Measurements from ENCODE around the gene TMEM181. TPM values are rescaled to one million over a fixed set of nuclear protein-coding genes. Genes with fewer than 3 reads are reported as not detected.
"Not testable (repeated sequence)": the region's sequence is repeated elsewhere in the genome, so short reads cannot be mapped to it uniquely, and the experiment has no call there.

TMEM181 gene
- total RNA-seq, 8 experiments from 2014 or later, result 14.4 to 43.9 (median 25.9) TPM

- H3K27ac ChIP-seq; in situ Hi-C loops (cut with MboI; ENCODE audit: low pct_unique_long_range_greater_than_20kb in 2 of 9, low sequenced_read_pairs in 9 of 9, unreplicated experiment in 9 of 9): not testable (repeated sequence)
- 80 to 100% (median 100%) methylated on average over 1 to 3 of the region's 3 CpGs; no CpG with 5 or more reads in 3 of the 10 experiments for WGBS, 10 experiments
Measured at GRCh38 chr6:158632538-158633119, 72.7 kb downstream of the TMEM181 start.

DNA sequence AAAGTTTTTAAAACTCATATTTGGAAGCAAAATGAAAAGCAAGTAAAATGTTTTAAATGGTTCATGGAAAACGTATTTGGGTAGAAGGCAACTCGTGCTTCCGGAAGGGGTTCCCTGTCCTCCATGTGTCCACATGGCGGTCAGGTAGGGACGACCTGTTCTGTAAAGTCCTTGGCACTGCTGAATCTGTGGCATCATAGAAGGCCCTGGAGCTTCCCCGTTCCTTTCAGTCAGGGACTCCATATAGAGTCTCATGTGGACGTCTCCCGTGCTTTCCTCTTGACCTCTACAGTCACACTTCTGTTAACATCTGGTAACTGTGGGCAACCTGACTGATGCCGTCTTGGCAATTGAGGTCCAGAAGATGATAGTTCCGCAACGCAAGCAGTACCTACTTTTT lies 73.2 kb downstream of the TMEM181 start:
- in situ Hi-C loops (cut with MboI; ENCODE audit: low pct_unique_long_range_greater_than_20kb in 2 of 9, low sequenced_read_pairs in 9 of 9, unreplicated experiment in 9 of 9), result no loop called here
- ATAC-seq (replicated peaks in 6 of 8), result no peak
- Histone ChIP-seq H3K27ac (no peak overlapping the region), H3K4me3 (no peak overlapping the region), H3K4me1 (replicated peaks in 1 of 2) (peaks cover 0 to 5% of the 10 kb centered on the region in 2 donors)
- 78 to 100% (median 100%) methylated on average over 1 to 11 of the region's 11 CpGs; no CpG with 5 or more reads in 1 of the 10 experiments for WGBS, 10 experiments

More at GRCh38 chr6:158632538-158633119, 72.7 kb downstream of the TMEM181 start:
- peak in 1 of 8 experiments; percentile 46 for ATAC-seq (replicated peaks in 6 of 8)
- H3K4me1 ChIP-seq (replicated peaks in 1 of 2); H3K4me3 ChIP-seq: not testable (repeated sequence)

DNA sequence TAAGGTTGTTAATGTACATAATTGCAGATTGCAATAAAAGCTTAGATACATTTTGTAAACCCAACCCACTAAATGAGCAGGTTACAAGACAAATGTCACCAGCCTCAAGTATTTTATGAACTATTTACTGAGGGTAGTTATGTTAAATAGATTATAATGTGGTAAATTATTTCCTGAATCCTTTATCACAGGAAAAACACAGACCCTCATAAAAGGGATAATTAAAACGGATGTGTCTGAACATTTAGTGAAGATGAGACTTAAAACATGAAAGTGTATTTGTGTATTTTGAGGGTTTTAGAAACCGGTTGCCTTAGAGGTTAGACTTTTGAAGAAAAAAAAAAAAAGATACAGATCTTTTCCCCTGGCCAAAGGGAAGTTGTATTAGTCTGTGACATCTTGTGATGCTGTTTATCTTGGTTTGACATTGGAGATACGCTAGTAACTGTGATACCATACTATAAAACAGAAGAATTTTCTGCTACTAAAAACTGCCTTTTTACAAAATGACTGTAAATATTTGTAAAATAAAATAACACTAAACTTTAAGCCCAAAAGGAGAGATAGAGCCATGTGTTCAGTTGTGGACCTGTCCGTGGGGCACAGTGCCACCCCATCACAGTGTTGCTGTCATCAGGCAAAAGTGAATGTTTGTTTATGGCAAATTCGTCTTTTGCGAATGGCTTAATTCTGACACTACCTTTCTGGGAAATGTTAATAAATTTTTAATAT lies 75.0 kb downstream of the TMEM181 start:
- H3K4me3 ChIP-seq, result no peak overlapping the region
- no peak overlapping the region for H3K27ac ChIP-seq
- 68 to 100% (median 94%) methylated on average over 2 to 6 of the region's 6 CpGs for WGBS, 10 experiments
- ATAC-seq (replicated peaks in 6 of 8), result no peak
- in situ Hi-C loops (cut with MboI; ENCODE audit: low pct_unique_long_range_greater_than_20kb in 2 of 9, low sequenced_read_pairs in 9 of 9, unreplicated experiment in 9 of 9), result no loop called here
- H3K4me1 ChIP-seq (replicated peaks in 1 of 2), result peaks cover 0 to 5% of the 10 kb centered on the region in 2 donors

GRCh38 chr6:158635427-158636073 lies 75.7 kb downstream of the TMEM181 start:
- Histone ChIP-seq H3K27ac (no peak overlapping the region), H3K4me3 (no peak overlapping the region), H3K4me1 (replicated peaks in 1 of 2) (peaks cover 0 to 5% of the 10 kb centered on the region in 2 donors)
- 90 to 100% (median 97%) methylated on average over 2 to 7 of the region's 7 CpGs; no CpG with 5 or more reads in 2 of the 10 experiments for WGBS, 10 experiments
- no peak for ATAC-seq (replicated peaks in 6 of 8)
- in situ Hi-C loops (cut with MboI; ENCODE audit: low pct_unique_long_range_greater_than_20kb in 2 of 9, low sequenced_read_pairs in 9 of 9, unreplicated experiment in 9 of 9), result no loop called here

- ATAC-seq (replicated peaks in 6 of 8), result no peak
- WGBS, 10 experiments, result 74 to 100% (median 95%) methylated on average over 2 to 8 of the region's 8 CpGs; no CpG with 5 or more reads in 1 of the 10 experiments
- Histone ChIP-seq H3K4me3 (no peak overlapping the region), H3K4me1 (replicated peaks in 1 of 2) (peaks cover 0 to 5% of the 10 kb centered on the region in 2 donors), H3K27ac (no peak overlapping the region)
- in situ Hi-C loops (cut with MboI; ENCODE audit: low pct_unique_long_range_greater_than_20kb in 2 of 9, low sequenced_read_pairs in 9 of 9, unreplicated experiment in 9 of 9), result no loop called here
Measured at GRCh38 chr6:158636778-158637177, 76.9 kb downstream of the TMEM181 start.

DNA sequence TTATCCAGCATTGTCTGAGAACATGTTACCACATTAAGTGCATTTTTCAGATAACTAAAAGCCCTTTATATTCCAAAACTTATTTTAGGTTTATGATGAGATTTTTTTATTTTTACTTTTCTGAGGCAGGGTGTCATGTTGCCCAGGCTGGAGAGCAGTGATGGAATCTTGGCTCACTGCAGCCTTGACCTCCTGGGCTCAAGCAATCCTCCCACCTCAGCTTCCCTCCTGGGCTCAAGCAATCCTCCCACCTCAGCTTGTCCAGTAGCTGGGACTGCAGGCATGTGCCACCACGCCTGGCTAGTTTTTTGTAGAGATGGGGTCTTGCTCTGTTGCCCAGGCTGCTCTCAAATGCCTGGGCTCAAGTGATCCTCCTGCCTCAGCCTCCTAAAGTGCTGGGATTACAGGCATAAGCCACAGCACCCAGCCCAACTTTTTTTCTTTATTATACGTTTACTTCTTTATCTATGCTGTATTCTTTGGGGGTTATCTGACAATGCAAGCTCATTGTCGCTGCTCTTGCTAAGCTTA lies 78.5 kb downstream of the TMEM181 start:
- Histone ChIP-seq H3K4me3 (no peak overlapping the region), H3K4me1 (replicated peaks in 1 of 2) (peaks cover 13 to 14% of the 10 kb centered on the region in 2 donors), H3K27ac (no peak overlapping the region)
- 40 to 100% (median 95%) methylated on average over 1 to 3 of the region's 3 CpGs; no CpG with 5 or more reads in 2 of the 10 experiments for WGBS, 10 experiments
- in situ Hi-C loops (cut with MboI; ENCODE audit: low pct_unique_long_range_greater_than_20kb in 2 of 9, low sequenced_read_pairs in 9 of 9, unreplicated experiment in 9 of 9), result no loop called here
- no peak for ATAC-seq (replicated peaks in 6 of 8)

- Histone ChIP-seq H3K27ac (no peak overlapping the region), H3K4me1 (replicated peaks in 1 of 2) (peaks cover 14 to 15% of the 10 kb centered on the region in 2 donors), H3K4me3 (no peak overlapping the region)
- in situ Hi-C loops (cut with MboI; ENCODE audit: low pct_unique_long_range_greater_than_20kb in 2 of 9, low sequenced_read_pairs in 9 of 9, unreplicated experiment in 9 of 9), result no loop called here
- ATAC-seq (replicated peaks in 6 of 8), result no peak
- 79 to 100% (median 86%) methylated on average over 1 to 4 of the region's 5 CpGs; no CpG with 5 or more reads in 4 of the 10 experiments for WGBS, 10 experiments
Measured at GRCh38 chr6:158639056-158639455, 79.2 kb downstream of the TMEM181 start.

GRCh38 chr6:158640519-158640918 lies 80.6 kb downstream of the TMEM181 start:
- Histone ChIP-seq H3K27ac (no peak overlapping the region), H3K4me3 (no peak overlapping the region), H3K4me1 (replicated peaks in 1 of 2) (peaks cover 15 to 18% of the 10 kb centered on the region in 2 donors)
- in situ Hi-C loops (cut with MboI; ENCODE audit: low pct_unique_long_range_greater_than_20kb in 2 of 9, low sequenced_read_pairs in 9 of 9, unreplicated experiment in 9 of 9), result no loop called here
- 60 to 100% (median 83%) methylated on average over 1 to 2 of the region's 2 CpGs; no CpG with 5 or more reads in 5 of the 10 experiments for WGBS, 10 experiments
- no peak for ATAC-seq (replicated peaks in 6 of 8)

DNA sequence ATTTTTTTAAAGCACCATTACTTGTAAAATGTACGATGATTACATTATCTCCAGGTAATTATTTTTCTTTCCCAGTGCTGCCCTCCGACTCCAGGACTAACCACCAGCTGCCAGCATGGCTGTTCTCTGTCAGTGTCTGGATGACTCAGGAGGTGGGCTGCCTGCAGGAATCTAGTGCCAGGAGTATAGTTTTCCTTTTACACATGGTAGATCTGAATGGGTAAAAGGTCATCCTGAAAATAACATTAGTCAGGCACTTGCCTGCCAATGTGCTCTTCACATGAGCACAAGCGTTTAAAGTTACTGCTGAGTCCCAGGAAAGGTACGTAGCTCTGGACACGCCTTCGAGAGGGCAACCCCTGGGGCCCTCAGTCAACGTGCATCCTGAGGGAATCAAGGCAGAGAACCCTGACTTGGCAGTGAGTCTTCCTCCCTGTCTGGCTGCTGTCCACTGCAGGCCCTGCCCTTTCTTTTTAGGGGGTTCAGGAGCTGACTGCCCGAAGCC lies 82.3 kb downstream of the TMEM181 start:
- H3K4me1 ChIP-seq (replicated peaks in 1 of 2), result peaks cover 15 to 18% of the 10 kb centered on the region in 2 donors
- WGBS, 10 experiments, result 48 to 100% (median 87%) methylated on average over 2 to 7 of the region's 8 CpGs
- H3K4me3 ChIP-seq, result no peak overlapping the region
- in situ Hi-C loops (cut with MboI; ENCODE audit: low pct_unique_long_range_greater_than_20kb in 2 of 9, low sequenced_read_pairs in 9 of 9, unreplicated experiment in 9 of 9), result no loop called here
- no peak for ATAC-seq (replicated peaks in 6 of 8)
- H3K27ac ChIP-seq, result no peak overlapping the region

DNA sequence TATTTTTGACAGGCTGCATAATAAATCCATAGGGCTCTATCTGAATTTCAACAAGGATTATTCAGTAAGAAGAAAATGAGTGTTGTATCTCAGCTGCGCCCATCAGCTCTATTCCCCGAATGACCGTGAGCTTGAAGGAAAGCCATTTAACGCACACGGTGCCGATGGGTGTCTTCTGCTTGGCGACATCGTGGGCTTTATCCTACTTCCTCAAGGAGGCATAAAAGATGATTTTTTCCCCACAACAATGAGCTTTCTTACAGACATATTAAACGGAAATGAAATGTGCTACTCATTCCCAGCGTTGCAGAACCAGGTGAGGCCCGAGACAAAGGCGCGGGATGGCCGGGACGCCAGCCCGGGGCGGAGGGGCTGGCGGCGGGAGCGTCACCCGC lies 83.9 kb downstream of the TMEM181 start:
- in situ Hi-C loops (cut with MboI; ENCODE audit: low pct_unique_long_range_greater_than_20kb in 2 of 9, low sequenced_read_pairs in 9 of 9, unreplicated experiment in 9 of 9), result no loop called here
- 0 to 11% (median 4%) methylated on average over 1 to 14 of the region's 21 CpGs; no CpG with 5 or more reads in 2 of the 10 experiments for WGBS, 10 experiments
- peak overlapping the region; percentile 82 to 99 (median 95) for H3K4me3 ChIP-seq
- ATAC-seq (replicated peaks in 6 of 8), result no peak
- peak overlapping the region; percentile 97 for H3K27ac ChIP-seq
- peaks cover 15 to 18% of the 10 kb centered on the region in 2 donors for H3K4me1 ChIP-seq (replicated peaks in 1 of 2)

DNA sequence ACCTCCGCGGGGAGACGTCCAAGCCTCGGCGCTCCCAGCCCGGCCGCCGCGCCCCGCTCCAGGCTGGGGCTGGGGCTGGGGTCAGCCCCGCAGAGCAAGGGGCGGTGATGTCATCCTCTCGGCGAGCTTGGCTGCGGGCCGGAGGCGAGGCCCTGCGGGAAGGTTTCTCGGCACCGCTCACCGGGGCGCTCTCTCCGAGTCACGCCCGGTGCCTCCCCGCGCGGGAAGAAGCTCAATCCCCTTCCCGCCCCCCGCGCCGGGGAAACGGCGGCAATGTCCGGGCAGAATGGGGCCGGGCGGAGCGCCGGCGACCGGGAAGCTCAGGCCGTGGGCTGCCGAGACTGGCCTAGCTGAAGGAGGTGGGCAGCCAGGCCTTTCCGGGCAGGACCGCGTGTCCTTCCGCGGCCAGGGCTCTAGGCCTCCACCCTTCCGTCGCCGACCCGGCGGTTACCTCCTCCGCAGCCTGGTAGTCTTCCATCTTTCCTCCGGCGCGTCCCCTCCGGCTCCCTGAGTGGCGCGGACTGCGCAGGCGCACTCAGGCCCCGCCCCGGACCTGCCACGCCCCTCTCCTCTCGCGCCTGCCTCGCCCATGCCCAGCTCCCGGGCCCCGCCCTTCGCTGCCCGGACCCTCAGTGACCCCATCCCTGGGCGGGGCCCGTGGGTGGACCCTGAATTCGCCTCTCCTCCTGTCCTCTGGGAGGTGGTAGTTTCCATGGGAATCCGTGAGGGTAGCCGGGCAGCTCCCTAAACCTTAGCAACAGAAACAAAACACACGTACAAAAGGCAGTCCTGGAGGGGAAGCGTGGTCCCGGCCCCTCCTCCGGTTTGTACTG lies 84.6 kb downstream of the TMEM181 start, which contains the start of gene DYNLT1:
Gene DYNLT1 (minus strand): TSS at position 513 of the 833 bp plus-strand sequence. CDS start 35 bp downstream, at position 478.
- WGBS, 10 experiments, result 0% methylated on average over 1 to 4 of the region's 81 CpGs; no CpG with 5 or more reads in 6 of the 10 experiments
- ATAC-seq (replicated peaks in 6 of 8), result peak; percentile 67 to 93 (median 88)

More for the DNA sequence above, 84.6 kb downstream of the TMEM181 start, which contains the start of gene DYNLT1:
- Histone ChIP-seq H3K4me1 (replicated peaks in 1 of 2) (peaks cover 15 to 18% of the 10 kb centered on the region in 2 donors), H3K27ac (peak within 1 kb of the TSS; percentile 97), H3K4me3 (peak within 1 kb of the TSS; percentile 82 to 99 (median 95))
- in situ Hi-C loops (cut with MboI; ENCODE audit: low pct_unique_long_range_greater_than_20kb in 2 of 9, low sequenced_read_pairs in 9 of 9, unreplicated experiment in 9 of 9), result no loop called here
